B cell (primary cell): ENCODE data around the gene ZNF408.

Experiments used
- EZH2 ChIP-seq: IDR thresholded peaks from 2 replicates; pipeline ENCODE4 v1.6.1; 2012; ENCODE audit warnings: borderline replicate concordance, low read depth, mild to moderate bottlenecking, moderate library complexity, low read length; ENCODE audit not compliant: insufficient read depth, poor library complexity, severe bottlenecking
- TF ChIP-seq, protein P1 (sequence below): fragments of 200-600 bp; IDR thresholded peaks from one replicate; pipeline ENCODE4 v1.8.0; 2022; ENCODE audit warnings: antibody characterized with exemption, mild to moderate bottlenecking

DNA sequence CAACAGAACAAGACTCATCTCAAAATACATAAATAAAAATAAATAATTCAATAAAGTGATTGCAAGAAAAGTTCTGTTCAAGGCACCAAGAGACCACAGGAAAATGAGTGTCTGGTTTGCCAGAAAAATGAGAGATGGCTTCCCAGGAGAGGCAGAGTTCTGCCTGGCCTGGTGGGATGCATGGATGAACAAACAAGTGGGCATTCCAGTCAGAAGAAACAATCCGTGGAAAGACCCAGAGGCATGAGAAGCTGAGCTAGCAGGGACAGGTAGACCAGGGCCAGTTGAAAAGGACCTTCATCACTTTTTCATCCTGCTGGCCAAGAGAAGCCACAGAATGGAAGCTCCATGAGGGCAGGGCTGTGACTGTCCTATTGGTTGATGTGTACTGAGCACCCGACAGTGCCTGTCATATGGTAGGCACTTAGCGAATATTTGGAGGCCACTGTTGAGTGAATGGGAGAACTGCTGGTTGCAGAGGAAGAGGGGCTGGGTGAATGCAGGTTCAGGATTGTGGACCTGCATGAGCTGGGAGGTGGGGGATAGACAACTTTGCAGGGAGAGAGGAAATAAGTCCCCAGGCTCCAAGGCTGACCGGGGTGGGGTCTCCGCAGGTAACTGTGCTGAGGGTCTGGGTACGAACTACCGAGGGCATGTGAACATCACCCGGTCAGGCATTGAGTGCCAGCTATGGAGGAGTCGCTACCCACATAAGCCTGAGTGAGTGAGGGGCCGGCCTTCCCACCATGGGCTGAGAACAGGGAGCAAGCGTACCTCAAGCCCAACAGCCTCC, 21.9 kb downstream of the ZNF408 start:
- TF ChIP-seq, protein P1, sequence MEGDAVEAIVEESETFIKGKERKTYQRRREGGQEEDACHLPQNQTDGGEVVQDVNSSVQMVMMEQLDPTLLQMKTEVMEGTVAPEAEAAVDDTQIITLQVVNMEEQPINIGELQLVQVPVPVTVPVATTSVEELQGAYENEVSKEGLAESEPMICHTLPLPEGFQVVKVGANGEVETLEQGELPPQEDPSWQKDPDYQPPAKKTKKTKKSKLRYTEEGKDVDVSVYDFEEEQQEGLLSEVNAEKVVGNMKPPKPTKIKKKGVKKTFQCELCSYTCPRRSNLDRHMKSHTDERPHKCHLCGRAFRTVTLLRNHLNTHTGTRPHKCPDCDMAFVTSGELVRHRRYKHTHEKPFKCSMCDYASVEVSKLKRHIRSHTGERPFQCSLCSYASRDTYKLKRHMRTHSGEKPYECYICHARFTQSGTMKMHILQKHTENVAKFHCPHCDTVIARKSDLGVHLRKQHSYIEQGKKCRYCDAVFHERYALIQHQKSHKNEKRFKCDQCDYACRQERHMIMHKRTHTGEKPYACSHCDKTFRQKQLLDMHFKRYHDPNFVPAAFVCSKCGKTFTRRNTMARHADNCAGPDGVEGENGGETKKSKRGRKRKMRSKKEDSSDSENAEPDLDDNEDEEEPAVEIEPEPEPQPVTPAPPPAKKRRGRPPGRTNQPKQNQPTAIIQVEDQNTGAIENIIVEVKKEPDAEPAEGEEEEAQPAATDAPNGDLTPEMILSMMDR = no peak
- TF ChIP-seq EZH2 = no peak
